SK-N-SH treated with all-trans-retinoic acid at 6 μM for 48 hours (cell line): ENCODE measurements around the gene NQO2.

Experiments
- ATAC-seq: fragments of 200-7000 bp; cut with Tn5 transposase; 3 replicates; pipeline ENCODE4 v1.9.1; 2020; ENCODE audit warnings: mild to moderate bottlenecking, moderate library complexity
- ARNTL ChIP-seq: fragments of 450-650 bp; formaldehyde crosslinking; IDR thresholded peaks from 2 replicates; pipeline ENCODE4 v1.5.0; 2020; ENCODE audit warnings: low read depth, mild to moderate bottlenecking, moderate library complexity, borderline replicate concordance
- BACH2 ChIP-seq: fragments of 250-450 bp; sonication (Bioruptor Pico); IDR thresholded peaks from 2 replicates; pipeline ENCODE4 v1.9.0; 2021; ENCODE audit warnings: mild to moderate bottlenecking, borderline replicate concordance
- CREB5 ChIP-seq: fragments of 250-450 bp; sonication (Bioruptor Pico); IDR thresholded peaks from 2 replicates; pipeline ENCODE4 v1.5.1; 2020; ENCODE audit warnings: low read depth, mild to moderate bottlenecking, moderate library complexity
- CSDC2 ChIP-seq: fragments of 250-450 bp; sonication (Bioruptor Pico); IDR thresholded peaks from 2 replicates; pipeline ENCODE4 v1.5.0; 2020; ENCODE audit warnings: mild to moderate bottlenecking, moderate library complexity
- CSRNP3 ChIP-seq: fragments of 250-450 bp; sonication (Bioruptor Pico); IDR thresholded peaks from 2 replicates; pipeline ENCODE4 v1.5.1; 2021; ENCODE audit warnings: mild to moderate bottlenecking, moderate library complexity
- GLIS3 ChIP-seq: fragments of 250-450 bp; sonication (Bioruptor Pico); IDR thresholded peaks from 2 replicates; pipeline ENCODE4 v1.5.0; 2020; ENCODE audit warnings: mild to moderate bottlenecking, moderate library complexity
- ISL1 ChIP-seq: fragments of 250-450 bp; sonication (Bioruptor Pico); IDR thresholded peaks from 2 replicates; pipeline ENCODE4 v2.1.2; 2022; ENCODE audit warnings: mild to moderate bottlenecking, moderate library complexity
- PPARA ChIP-seq: fragments of 250-450 bp; sonication (Bioruptor Pico); IDR thresholded peaks from 2 replicates; pipeline ENCODE4 v1.5.0; 2020; ENCODE audit warnings: mild to moderate bottlenecking, borderline replicate concordance
- RARB ChIP-seq: fragments of 250-450 bp; sonication (Bioruptor Pico); IDR thresholded peaks from 2 replicates; pipeline ENCODE4 v1.8.0; 2021; ENCODE audit warnings: mild to moderate bottlenecking, moderate library complexity
- SNAI2 ChIP-seq: fragments of 250-450 bp; sonication (Bioruptor Pico); IDR thresholded peaks from 2 replicates; pipeline ENCODE4 v1.5.0; 2020; ENCODE audit warnings: mild to moderate bottlenecking, moderate library complexity
- TCF4 ChIP-seq: fragments of 250-450 bp; sonication (Bioruptor Pico); IDR thresholded peaks from 2 replicates; pipeline ENCODE4 v1.8.0; 2021; ENCODE audit warnings: mild to moderate bottlenecking, moderate library complexity, borderline replicate concordance
- TOX ChIP-seq: fragments of 250-450 bp; sonication (Bioruptor Pico); IDR thresholded peaks from 2 replicates; pipeline ENCODE4 v1.8.0; 2021; ENCODE audit warnings: mild to moderate bottlenecking, moderate library complexity, borderline replicate concordance
- ZC3H10 ChIP-seq: fragments of 250-450 bp; sonication (Bioruptor Pico); IDR thresholded peaks from 2 replicates; pipeline ENCODE4 v1.5.1; 2021; ENCODE audit warnings: mild to moderate bottlenecking, moderate library complexity
- ZFP30 ChIP-seq: fragments of 450-650 bp; formaldehyde crosslinking; IDR thresholded peaks from 2 replicates; pipeline ENCODE4 v1.5.0; 2022; ENCODE audit warnings: mild to moderate bottlenecking, moderate library complexity
- ZNF565 ChIP-seq: fragments of 450-650 bp; formaldehyde crosslinking; conservative IDR thresholded peaks from 2 replicates; pipeline ENCODE4 v1.5.0; 2020; ENCODE audit warnings: low read depth, mild to moderate bottlenecking, moderate library complexity
- ZNF70 ChIP-seq: fragments of 450-650 bp; formaldehyde crosslinking; IDR thresholded peaks from 2 replicates; pipeline ENCODE4 v1.5.0; 2020; ENCODE audit warnings: mild to moderate bottlenecking, moderate library complexity
- ZNF8 ChIP-seq: fragments of 450-650 bp; formaldehyde crosslinking; IDR thresholded peaks from 2 replicates; pipeline ENCODE4 v1.5.0; 2020; ENCODE audit warnings: mild to moderate bottlenecking, moderate library complexity
- TF ChIP-seq, protein P1 (sequence below): fragments of 250-450 bp; sonication (Bioruptor Pico); IDR thresholded peaks from 2 replicates; pipeline ENCODE4 v1.8.0; 2020; ENCODE audit warnings: mild to moderate bottlenecking, moderate library complexity, borderline replicate concordance

Gene NQO2

GRCh38 chr6:2990932-2991506 is 8.7 kb upstream of the NQO2 start (continued):
- TF ChIP-seq ZC3H10 (CRISPR knock-in tag): no peak

GRCh38 chr6:2992330-2992979 is 7.2 kb upstream of the NQO2 start:
- no peak for TF ChIP-seq TOX
- no peak for TF ChIP-seq ARNTL (CRISPR knock-in tag)
- no peak for TF ChIP-seq SNAI2 (CRISPR knock-in tag)
- no peak for TF ChIP-seq CREB5 (CRISPR knock-in tag)
- TF ChIP-seq BACH2: no peak
- TF ChIP-seq ZC3H10 (CRISPR knock-in tag): no peak
- TF ChIP-seq, protein P1, sequence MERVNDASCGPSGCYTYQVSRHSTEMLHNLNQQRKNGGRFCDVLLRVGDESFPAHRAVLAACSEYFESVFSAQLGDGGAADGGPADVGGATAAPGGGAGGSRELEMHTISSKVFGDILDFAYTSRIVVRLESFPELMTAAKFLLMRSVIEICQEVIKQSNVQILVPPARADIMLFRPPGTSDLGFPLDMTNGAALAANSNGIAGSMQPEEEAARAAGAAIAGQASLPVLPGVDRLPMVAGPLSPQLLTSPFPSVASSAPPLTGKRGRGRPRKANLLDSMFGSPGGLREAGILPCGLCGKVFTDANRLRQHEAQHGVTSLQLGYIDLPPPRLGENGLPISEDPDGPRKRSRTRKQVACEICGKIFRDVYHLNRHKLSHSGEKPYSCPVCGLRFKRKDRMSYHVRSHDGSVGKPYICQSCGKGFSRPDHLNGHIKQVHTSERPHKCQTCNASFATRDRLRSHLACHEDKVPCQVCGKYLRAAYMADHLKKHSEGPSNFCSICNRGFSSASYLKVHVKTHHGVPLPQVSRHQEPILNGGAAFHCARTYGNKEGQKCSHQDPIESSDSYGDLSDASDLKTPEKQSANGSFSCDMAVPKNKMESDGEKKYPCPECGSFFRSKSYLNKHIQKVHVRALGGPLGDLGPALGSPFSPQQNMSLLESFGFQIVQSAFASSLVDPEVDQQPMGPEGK: no peak
- no peak for TF ChIP-seq PPARA (CRISPR knock-in tag)
- TF ChIP-seq CSDC2 (CRISPR knock-in tag): no peak
- TF ChIP-seq GLIS3 (CRISPR knock-in tag): no peak
- no peak for TF ChIP-seq CSRNP3 (CRISPR knock-in tag)
- no peak for TF ChIP-seq ZNF8
- TF ChIP-seq TCF4: no peak
- no peak for TF ChIP-seq ZNF70 (CRISPR knock-in tag)
- no peak for ATAC-seq

DNA sequence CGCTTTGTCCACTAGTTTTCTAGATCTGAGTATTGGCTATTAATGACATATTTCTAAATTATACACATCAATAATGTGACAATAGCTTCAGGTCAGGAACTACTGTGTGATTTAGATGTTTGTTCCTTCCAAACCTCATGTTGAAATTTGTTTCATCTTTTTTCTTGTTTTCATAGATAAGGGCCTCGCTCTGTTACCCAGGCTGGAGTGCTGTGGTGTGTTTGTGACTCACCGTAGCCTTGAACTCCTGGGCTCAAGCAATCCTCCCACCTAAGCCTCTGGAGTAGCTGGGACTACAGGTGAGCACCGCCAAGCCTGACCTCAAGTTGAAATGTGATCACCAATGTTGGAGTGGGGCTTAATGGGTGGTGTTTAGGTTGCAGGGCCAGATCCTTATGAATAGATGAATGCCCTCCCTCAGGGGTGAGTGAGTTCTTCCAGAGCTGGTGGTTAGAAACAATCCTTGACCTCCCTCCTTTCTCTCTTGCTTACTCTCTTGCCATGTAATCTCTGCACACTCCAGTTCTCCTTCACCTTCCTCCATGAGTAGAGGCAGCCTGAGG is 5.9 kb upstream of the NQO2 start:
- TF ChIP-seq ZNF565 (CRISPR knock-in tag) (no peak), TOX (no peak)
- TF ChIP-seq, all 23 proteins: peak for 0
- ATAC-seq: no peak

DNA sequence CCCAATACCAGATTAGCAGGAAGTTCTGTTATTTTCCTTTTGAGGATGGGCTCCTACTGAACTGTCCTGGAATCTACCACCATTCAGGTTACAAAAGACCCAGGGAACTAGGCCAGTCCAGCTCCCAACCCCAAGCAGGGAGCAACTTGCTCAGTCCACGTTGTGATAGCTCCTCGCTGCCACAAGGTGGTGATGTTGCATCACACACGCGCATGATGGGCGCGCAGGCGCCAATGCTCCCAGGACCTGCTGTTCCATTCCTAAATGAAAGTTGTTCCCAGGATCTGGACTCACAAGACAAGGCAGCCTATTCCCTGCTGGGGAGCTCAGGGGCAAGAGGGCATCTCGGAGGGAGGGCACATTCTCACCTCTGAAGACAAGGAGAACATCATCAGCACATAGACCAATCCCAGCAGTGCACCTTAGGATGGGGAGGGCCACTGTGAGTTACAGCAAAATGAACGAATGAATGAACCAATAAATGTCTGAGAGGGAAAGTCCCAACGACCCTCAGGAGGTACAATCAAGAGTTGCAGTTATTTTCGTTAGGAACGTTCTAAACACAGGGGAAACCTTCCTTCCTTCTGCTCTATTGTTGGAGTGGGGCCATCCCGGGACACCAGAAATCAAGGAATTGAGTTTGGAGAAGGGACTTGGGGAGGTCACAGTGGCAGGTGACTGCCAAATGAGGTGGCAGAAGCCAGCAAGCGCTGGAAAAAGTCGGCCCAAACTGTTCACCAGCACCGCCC is 1.3 kb upstream of the NQO2 start:
- ATAC-seq: peak; percentile 83

GRCh38 chr6:2998998-2999617 is 586 bp upstream of the NQO2 start:
- ATAC-seq: peak; percentile 59
- no peak for TF ChIP-seq ISL1 (CRISPR knock-in tag)
- no peak for TF ChIP-seq ZFP30 (CRISPR knock-in tag)
- no peak for TF ChIP-seq RARB (CRISPR knock-in tag)
- no peak for TF ChIP-seq CSDC2 (CRISPR knock-in tag)
- TF ChIP-seq ZC3H10 (CRISPR knock-in tag): no peak
- TF ChIP-seq GLIS3 (CRISPR knock-in tag): no peak
- TF ChIP-seq TOX: no peak
- no peak for TF ChIP-seq TCF4
- TF ChIP-seq SNAI2 (CRISPR knock-in tag): no peak
- TF ChIP-seq CREB5 (CRISPR knock-in tag): no peak
- TF ChIP-seq ZNF565 (CRISPR knock-in tag): no peak
- no peak for TF ChIP-seq BACH2
